Heart left ventricle (tissue), 13 donors: ENCODE data around the gene AIF1L.

ENCODE experiments used
- POLR2A ChIP-seq, 2 donors: fragments of 450-650 bp; IDR thresholded peaks; one replicate each; pipeline ENCODE4 v1.6.1; 2017; ENCODE audit warnings: antibody characterized with exemption in 2 of 2, mild to moderate bottlenecking in 2 of 2, moderate library complexity in 2 of 2
- TF ChIP-seq, protein P1 (sequence below), 12 donors: fragments of 200-600 bp; sonication (generic) in 4 of 12; IDR thresholded peaks; one replicate each; pipeline versions ENCODE4 v1.5.0 to v1.8.0; 2018 to 2022; ENCODE audit warnings: antibody characterized with exemption in 12 of 12, mild to moderate bottlenecking in 5 of 12
- donor health status: ischemic (EF 13 %, LVEDD 7.1; RV severe dilation, severe dysfunction).
- donor health status: DM: no; HTN: yes; CAD: no.
- donor health status: DM: no; HTN: no; CAD: no.
- donor health status: ischemic (EF 25% LVEDD 6.9; RV normal size, moderate dysfunction).
- donor health status: ischemic (EF 25% LVEDD 5.7; RV mildly dilated, moderate dysfunction).
- donor health status: ischemic (EF 35%, LVEDD 5.7; RV mildly dilated, moderate dysfunction).
- donor health status: nonischemic (EF 11% LVEDD 7.7; RV severe dilation, severe dysfunction).
- donor health status: DM: yes; HTN: yes; CAD: no.
- donor health status: PGD.
- donor health status: ischemic (EF 29% LVEDD 5.4; RV normal size, mild dysfunction).
- donor health status: nonischemic (EF 23%, LVEDD 6.1; RV moderate dilation, normal function).

DNA sequence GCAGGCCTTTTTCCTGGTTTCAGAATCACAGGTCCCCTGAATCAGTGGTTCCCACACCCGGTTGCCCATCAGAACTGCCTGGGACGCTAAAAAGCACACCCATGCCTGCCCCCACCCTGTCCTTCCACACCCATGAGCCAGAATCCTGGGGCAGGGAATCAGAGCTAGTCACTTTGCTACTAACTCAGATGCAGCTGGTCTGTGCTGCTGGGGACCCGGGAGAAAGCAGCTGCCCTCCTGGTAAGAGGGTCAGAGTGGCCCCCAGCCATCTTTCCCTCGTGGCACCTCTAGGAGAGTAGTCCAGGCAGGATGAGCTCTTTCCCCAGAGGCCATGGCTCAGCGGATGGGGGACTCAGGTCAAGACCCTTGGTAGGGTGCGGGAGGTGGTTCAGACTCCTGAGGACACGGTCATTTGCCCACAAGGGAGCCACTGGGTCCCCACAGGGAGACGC, 17.8 kb downstream of the AIF1L start:
- TF ChIP-seq, protein P1, sequence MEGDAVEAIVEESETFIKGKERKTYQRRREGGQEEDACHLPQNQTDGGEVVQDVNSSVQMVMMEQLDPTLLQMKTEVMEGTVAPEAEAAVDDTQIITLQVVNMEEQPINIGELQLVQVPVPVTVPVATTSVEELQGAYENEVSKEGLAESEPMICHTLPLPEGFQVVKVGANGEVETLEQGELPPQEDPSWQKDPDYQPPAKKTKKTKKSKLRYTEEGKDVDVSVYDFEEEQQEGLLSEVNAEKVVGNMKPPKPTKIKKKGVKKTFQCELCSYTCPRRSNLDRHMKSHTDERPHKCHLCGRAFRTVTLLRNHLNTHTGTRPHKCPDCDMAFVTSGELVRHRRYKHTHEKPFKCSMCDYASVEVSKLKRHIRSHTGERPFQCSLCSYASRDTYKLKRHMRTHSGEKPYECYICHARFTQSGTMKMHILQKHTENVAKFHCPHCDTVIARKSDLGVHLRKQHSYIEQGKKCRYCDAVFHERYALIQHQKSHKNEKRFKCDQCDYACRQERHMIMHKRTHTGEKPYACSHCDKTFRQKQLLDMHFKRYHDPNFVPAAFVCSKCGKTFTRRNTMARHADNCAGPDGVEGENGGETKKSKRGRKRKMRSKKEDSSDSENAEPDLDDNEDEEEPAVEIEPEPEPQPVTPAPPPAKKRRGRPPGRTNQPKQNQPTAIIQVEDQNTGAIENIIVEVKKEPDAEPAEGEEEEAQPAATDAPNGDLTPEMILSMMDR (IDR thresholded peaks at IDR 0.05), result no peak
- TF ChIP-seq POLR2A (IDR thresholded peaks at IDR 0.05), result no peak
